ENCODE data around the gene TAS2R40.

DNA sequence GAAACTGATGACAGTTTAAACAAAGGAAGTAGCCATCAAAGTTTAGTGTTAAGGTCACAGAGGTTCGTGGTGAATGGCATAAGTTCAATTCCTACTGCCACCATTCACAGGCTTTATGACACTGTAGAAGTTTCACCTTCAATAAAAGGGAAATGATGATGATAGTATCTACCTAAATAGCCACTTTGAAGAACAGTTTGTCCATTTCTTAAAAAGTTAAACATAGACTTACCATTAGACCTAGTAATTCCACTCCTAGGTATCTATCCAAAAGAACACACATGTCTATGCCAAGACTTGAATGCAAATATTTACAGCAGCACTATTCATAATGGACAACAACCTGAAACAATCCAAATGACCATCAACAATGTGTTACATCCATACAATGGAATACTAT is 22.5 kb downstream of the TAS2R40 start:
- TF ChIP-seq, protein P1, sequence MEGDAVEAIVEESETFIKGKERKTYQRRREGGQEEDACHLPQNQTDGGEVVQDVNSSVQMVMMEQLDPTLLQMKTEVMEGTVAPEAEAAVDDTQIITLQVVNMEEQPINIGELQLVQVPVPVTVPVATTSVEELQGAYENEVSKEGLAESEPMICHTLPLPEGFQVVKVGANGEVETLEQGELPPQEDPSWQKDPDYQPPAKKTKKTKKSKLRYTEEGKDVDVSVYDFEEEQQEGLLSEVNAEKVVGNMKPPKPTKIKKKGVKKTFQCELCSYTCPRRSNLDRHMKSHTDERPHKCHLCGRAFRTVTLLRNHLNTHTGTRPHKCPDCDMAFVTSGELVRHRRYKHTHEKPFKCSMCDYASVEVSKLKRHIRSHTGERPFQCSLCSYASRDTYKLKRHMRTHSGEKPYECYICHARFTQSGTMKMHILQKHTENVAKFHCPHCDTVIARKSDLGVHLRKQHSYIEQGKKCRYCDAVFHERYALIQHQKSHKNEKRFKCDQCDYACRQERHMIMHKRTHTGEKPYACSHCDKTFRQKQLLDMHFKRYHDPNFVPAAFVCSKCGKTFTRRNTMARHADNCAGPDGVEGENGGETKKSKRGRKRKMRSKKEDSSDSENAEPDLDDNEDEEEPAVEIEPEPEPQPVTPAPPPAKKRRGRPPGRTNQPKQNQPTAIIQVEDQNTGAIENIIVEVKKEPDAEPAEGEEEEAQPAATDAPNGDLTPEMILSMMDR (IDR thresholded peaks at IDR 0.05), result no peak
- TF ChIP-seq POLR2A (IDR thresholded peaks at IDR 0.05) (no peak), EP300 (IDR thresholded peaks at IDR 0.05) (no peak)

All from upper lobe of left lung (tissue), 4 donors.